ENCODE data around the gene BID.

The BID gene

GRCh38 chr22:17782621-17783020 is 8.4 kb upstream of the BID start:
- no peak for DNase-seq

DNA sequence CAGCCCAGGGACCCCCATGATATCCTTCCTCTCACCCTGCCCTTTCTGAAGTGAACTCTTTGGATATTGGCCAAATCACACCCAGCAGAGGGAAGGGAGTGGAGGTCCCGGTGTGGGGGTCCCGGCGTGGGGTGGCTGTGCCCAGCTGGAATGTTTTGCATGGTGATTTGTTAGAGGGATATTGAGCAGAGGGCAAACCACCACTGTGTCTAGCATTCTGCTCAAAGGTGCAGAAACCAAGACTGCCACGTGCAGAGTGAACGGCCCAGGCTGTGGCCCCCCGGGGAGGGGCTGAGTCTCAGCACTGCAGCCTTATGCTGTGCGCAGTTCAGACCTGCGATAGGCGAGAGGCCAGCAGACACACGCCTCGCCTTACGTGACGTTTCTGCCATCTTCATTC is 7.9 kb upstream of the BID start:
- no peak for DNase-seq

- DNase-seq = peak; percentile 82
These were observed 7.2 kb upstream of the BID start for GRCh38 chr22:17781319-17782031.

DNA sequence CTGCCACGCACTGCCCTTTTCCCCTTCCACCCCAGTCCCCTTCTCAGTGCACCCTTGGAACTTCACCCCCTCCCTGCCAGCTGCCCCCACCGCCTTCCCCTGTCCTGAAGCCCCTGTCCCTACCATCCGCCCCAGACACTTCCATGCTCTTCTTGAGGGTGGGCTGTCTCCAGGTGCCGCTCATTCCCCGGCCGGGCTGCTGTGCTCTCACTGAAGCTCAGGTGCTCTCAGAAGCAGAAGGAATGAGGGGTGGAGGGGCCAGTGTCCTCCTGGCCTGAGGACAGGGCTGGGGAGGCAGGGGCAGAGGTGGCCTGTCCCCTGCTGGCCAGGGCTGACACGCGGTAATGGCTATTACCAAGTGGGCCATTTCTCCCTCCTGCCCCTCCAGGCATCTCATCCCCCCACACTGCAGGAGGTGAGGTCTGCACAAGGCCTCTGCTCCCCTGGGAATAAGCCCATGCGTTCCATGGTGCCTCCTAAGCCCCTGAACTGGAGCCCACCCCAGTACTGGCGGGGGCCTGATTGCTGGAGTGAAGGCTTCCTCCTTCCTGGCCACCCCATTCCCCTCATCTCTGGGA is 6.6 kb upstream of the BID start:
- DNase-seq = no peak

DNA sequence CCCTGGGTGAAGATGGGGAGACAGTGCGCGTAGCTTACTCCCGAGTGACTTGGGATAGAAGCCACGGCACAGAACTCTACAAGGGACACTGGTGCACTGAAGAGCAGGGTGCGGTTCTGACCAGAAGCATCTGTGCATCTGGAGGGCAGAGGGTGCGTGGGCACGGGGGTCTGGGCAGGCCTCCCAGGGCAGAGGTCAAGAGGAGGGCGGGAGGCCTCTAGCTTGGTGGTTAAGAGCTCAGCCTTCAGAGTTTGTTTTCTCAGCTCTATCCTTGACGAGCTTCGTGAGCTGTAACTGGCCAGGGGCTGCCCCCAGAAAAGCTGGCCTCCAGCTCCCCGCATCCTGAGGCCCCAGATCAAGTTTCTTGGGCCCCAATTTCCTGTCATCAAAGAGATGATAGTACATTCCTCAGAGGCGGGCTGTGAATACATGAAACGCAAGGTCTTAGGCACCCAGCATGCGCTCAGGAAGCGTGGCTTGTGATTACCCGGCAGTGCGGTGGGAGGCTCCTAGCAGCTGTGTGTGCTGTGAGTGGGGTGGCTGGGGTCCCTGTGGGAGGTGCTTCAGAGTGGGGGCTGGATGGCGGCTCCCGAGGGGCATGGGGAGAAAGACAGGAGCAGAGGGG is 6.0 kb upstream of the BID start:
- no peak for DNase-seq

- no peak for DNase-seq
These were observed 5.2 kb upstream of the BID start for GRCh38 chr22:17779286-17780115.

DNA sequence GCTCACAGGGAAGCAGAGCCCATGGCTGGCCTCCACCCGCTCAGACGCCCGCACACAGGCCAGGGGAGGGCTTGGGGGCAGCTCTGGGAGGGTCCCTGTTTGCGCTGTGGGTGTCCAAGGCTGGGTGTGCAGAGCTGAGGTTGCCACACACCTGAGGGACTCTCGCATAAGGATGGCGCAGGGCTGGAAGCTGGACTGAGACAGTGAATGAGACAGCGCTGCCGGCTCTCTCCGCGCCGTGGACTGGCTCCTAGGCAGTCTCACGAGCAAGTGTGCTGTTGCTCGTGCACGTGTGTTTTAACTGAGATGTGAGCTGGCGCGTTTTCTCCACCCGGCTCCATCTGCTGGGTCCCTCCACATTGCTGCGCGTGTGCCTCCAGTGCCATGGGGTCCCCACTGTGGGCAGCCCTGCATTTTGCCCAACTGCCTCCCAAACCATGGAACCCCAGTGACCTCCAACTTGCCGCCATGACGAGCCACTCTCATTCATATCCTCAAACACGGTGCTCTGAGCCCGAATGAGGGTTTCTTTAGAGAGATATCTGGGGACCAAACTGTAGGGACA is 4.2 kb upstream of the BID start:
- DNase-seq = no peak

DNA sequence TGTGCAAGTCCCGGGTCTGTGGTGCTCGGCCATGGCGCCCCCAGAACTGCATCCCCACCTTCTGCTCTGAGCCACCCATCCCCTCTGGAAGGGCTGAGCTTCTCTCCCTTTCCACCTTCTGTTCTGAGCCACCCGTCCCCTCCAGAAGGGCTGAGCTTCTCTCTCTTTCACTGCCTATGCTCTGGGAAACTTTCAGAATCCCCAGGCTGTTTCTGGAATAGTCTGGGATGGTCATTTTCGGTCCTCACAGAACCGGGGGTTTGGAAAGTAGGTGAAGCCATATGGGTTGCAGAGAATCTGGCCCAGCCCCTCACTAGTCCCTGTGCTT is 3.4 kb upstream of the BID start:
- no peak for DNase-seq

- DNase-seq = peak; percentile 79
These were observed 2.9 kb upstream of the BID start for GRCh38 chr22:17777005-17777716.

- no peak for DNase-seq
These were observed 1.7 kb upstream of the BID start for GRCh38 chr22:17775781-17776465.

DNA sequence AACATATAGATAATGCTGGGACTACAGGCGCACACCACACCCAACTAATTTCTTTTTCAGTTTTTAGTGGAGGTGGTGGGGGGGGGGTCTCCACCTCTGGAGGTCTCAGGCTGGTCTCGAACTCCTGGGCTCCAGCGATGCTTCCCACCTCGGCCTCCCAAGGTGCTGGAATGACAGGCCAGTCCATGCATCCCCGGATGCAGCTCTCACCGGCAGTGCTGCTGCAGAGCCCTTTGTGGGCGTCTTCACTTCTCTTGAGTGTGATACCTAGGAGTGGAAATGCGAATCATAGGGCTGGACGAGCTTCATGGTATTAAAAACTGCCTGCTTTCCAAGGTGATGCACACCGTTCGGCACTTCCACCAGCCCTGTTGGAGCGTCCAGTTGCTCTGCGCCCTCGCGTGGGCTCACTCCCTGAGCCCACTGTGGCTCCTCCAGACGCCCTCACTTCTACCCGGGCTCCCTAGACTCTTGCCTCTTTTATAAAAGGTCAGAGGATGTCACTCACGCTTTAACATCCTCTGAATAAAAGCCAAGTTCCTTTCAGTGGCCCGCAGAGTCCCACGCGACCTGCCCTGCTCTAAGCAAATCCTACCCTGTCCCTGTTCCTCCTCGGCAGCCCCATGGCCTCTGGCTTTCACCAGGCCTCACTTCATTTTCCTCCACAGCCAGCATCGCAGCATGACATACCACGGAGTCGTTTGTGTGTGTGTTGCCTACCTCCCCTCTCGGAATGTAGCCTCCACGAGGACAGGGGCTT is 837 bp upstream of the BID start:
- no peak for DNase-seq

DNA sequence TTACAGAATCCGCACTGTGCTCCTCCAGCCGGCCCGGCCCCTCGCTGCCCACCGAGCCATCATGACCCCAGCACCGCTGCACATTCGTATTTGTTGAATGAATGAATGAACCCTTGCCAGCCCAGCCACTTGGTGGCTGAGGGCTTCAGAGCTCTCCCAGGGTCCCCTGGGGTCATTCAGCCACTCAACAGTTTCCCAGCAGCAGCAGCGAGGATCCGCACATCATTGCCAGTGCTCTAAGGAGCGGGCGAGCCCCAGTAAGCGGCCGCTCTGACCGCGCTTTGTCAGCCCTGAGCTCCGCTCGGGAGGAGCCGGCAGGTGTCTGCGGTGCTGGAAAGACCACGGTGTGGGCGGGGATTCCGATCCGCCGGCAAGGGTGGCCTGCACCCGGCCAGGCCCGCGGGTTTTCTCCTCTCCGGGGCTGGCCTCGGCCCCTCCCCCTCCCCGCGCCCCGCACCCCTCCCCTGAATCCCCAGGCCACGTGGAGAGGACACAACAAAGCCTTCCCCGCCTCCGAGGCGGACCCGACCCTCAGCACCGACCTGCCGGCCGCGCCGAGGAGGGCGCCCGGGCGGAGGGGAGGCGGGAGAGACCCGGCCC is 563 bp downstream of the BID start:
- peak; percentile 63 for DNase-seq

GRCh38 chr22:17772958-17773605 is 1.2 kb downstream of the BID start:
- DNase-seq = no peak

GRCh38 chr22:17772249-17772957 is 1.9 kb downstream of the BID start:
- no peak for DNase-seq

- no peak for DNase-seq
These were observed 3.8 kb downstream of the BID start for GRCh38 chr22:17770180-17771077.

- no peak for DNase-seq
These were observed 4.6 kb downstream of the BID start for GRCh38 chr22:17769716-17770082.

- DNase-seq = peak; percentile 43
These were observed 5.1 kb downstream of the BID start for GRCh38 chr22:17769013-17769715.
